GM18526 (cell line): ENCODE data around the gene DOCK6.

ENCODE experiments used
- POLR2A ChIP-seq: IDR thresholded peaks from 3 replicates; pipeline ENCODE4 v1.6.1; 2011; ENCODE audit not compliant: insufficient read length; ENCODE audit errors: extremely low read depth

DOCK6 gene, protein sequence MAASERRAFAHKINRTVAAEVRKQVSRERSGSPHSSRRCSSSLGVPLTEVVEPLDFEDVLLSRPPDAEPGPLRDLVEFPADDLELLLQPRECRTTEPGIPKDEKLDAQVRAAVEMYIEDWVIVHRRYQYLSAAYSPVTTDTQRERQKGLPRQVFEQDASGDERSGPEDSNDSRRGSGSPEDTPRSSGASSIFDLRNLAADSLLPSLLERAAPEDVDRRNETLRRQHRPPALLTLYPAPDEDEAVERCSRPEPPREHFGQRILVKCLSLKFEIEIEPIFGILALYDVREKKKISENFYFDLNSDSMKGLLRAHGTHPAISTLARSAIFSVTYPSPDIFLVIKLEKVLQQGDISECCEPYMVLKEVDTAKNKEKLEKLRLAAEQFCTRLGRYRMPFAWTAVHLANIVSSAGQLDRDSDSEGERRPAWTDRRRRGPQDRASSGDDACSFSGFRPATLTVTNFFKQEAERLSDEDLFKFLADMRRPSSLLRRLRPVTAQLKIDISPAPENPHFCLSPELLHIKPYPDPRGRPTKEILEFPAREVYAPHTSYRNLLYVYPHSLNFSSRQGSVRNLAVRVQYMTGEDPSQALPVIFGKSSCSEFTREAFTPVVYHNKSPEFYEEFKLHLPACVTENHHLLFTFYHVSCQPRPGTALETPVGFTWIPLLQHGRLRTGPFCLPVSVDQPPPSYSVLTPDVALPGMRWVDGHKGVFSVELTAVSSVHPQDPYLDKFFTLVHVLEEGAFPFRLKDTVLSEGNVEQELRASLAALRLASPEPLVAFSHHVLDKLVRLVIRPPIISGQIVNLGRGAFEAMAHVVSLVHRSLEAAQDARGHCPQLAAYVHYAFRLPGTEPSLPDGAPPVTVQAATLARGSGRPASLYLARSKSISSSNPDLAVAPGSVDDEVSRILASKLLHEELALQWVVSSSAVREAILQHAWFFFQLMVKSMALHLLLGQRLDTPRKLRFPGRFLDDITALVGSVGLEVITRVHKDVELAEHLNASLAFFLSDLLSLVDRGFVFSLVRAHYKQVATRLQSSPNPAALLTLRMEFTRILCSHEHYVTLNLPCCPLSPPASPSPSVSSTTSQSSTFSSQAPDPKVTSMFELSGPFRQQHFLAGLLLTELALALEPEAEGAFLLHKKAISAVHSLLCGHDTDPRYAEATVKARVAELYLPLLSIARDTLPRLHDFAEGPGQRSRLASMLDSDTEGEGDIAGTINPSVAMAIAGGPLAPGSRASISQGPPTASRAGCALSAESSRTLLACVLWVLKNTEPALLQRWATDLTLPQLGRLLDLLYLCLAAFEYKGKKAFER (N-terminal part only)

DNA sequence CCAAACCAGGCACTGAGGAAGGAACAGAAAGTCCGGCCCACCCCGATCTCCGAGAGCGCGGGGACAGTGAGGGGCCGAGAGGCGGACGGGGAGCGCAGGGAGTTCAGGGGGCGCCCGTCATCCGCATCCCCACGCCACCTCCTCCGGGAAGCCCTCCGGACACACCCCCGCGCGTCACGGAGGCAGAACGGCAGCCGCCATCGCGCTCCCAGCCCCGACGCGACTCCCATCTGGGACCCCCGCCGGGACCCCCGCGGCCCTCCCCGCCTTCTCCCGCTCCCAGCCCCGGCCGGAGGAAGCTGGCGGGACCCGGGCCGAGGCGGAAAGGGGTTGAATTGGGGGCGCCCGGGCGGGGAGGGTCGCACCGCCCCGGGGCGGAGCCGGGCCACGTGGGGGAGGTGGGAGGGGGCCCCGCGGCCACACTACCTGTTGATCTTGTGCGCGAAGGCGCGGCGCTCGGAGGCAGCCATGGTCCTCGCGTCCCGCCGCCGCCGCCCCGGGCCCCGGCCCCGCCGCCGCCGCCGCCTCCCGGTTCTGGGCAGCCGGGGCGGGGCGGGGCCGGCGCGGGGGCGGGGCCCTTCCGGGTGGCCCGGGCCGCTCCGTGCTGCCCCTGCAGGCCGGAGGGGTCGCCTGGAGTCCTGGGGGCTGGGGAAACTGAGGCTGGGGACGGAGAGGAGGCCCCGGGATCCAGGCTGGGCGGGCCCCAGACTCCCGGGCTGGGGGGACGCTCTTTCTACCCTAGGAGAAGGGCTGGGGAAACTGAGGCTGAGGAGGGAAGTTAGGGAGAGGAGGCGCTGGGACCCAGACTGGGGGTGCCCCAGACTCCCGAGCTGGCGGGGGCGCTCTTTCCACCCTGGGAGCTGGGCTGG lies at the start of gene DOCK6:
TSS of gene DOCK6 (minus strand) at position 554 of the 869 bp plus-strand sequence. CDS start at position 470, 84 bp downstream.
- TF ChIP-seq POLR2A, result no peak

DNA sequence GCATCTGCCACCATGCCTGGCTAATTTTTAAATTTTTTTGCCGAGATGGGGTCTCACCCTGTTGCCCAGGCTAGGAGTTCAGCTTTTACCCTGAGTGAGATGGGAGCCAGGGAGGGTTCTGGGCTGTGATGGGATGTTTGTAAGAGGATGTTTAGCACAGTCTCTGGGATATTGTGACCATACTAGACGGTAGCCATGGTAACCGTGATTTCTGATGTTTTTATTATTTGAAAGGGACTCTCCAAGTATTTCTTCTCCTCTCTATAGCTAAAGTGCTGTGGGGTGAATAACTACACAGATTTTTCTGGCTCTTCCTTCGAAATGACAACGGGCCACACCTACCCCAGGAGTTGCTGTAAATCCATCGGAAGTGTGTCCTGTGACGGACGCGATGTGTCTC lies 44.0 kb upstream of the DOCK6 start:
- no peak for TF ChIP-seq POLR2A

DNA sequence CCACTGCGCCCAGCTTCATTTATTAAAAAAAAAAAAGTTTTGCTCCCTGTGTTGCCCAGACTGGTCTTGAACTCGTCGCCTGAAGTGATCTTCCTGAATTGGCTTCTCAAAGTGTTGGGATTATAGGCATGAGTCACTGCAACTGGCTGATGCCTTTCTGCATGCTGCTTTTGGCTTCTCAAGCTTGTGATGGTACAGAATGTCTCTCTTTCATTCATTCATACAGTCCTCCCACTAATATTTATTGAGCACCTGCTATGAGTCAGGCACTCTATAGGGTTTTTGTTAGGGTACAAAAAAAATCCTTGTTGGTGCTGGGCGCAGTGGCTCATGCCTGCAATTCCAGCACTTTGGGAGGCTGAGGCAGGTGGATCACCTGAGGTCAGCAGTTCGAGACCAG lies 42.6 kb upstream of the DOCK6 start:
- no peak for TF ChIP-seq POLR2A

DNA sequence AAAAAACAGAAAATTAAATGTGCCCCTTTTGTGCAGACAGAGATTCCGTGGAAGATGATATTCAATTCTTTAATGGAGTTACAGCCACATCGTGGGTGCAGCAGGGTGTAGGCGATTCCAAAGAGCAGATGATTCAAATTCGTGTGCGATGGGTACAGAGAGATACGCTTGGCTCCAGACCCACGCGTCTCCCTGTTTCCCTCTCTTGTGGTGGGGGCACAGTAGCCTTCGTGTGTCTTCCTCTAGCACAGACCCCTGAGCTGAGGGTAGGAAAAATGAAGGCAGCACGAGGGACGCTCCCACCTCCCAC lies 38.4 kb upstream of the DOCK6 start:
- no peak for TF ChIP-seq POLR2A

DNA sequence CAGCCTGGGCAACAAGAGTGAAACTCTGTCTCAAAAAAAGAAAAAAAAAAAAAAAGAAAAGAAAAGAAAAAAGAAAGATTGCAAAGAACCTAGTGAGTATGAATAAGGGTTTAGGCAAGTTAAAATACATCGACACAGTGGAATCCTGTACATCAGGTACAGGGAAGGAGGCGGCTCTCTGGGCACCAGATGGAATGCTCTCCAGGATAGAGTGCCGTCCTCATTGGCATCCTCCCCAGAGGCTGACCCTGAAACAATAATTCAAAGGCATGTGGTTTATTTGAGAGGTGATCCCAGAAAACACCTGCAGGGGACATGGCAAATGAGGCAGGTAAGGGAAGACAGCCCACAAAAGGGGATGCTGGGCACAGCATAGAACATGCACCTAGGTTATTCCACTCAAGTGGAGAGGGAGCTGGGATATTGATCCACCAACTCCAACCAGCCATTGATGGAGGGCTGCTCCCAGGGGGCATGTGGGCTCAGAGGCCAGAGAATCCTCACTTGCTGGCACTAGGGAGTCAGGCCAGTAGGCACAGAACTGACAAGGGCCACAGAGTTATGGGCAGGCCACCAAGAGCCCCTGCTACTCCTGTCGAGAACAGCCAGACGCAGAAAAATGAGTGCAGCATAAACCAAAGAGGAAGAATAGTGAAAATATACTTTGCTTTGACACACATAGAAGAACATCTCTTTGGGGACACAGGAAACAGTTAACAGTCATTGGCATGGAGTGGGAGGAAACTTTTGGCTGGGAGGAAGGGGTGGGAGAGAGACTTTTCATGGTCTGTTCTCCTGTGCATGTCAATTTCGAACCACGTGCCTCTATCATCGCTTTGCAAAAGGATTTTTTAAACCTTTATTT lies 37.9 kb upstream of the DOCK6 start:
- no peak for TF ChIP-seq POLR2A

DNA sequence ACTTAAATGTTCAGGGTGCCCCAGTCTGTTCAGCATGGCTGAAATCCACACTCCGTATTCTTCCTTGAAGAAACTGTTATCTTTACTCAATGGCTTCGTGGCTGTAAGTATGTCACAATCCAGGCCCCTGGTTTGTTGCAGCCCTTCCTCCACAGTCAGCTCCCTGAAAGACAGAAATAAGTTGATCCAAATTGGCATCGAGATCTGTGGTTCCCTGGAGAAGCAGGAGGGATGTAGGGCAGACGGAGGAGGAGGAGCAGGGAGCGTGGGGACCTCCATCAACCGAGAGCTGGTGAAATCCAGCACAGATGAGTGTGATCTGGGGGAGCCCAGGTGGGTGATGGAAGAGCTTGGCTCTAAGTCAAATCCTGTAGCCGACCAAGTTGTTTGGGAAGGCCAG lies 33.9 kb upstream of the DOCK6 start:
- TF ChIP-seq POLR2A, result no peak

DNA sequence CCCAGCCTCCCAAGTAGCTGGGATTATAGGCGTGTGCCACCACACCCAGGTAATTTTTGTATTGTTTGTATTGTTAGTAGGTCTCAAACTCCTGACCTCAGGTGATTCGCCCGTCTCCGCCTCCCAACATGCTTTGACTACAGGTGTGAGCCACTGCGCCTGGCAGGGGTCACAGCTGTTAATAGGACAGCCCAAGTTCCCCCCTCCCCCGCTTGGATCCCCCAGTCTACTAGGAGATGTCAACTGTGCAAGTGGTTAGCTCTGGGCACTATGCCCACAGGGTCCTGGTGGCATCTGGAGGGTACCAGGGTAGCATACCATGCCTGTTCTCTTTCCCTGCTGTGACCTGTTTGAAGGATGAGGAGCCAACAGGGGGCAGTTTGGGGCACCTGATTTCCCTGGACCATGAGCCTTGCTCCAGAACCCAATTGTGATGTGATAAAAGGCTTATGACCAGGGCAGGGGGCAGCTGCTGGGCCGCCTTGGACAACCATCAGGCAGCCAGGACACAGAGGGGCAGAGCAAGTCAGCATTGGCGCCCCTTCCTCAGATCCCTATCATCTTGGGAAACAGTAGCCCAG lies 33.4 kb upstream of the DOCK6 start, which contains the start of gene TSPAN16:
TSS of gene TSPAN16 (plus strand) at position 496 of the 581 bp plus-strand sequence. CDS start 138 bp downstream, outside the sequence.
- no peak for TF ChIP-seq POLR2A

DNA sequence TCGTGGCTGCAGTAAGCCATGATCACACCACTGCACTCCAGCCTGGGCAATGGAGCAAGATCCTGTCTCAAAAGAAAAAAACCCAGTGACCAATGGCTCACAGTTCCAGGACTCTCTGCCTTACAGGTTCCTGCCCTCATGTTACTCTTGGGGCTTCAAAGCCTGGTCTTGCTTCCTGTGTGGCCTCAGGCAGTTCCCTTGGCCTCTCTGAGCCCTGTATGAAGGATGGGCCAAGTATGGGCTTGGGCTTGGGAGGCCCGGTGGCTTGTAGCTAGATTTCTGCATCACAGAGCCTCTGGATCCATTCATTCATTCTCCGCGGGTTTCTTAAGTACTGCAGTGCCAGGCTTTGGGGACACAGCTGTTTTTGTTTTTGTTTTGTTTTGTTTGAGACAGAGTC lies 32.9 kb upstream of the DOCK6 start:
- no peak for TF ChIP-seq POLR2A

DNA sequence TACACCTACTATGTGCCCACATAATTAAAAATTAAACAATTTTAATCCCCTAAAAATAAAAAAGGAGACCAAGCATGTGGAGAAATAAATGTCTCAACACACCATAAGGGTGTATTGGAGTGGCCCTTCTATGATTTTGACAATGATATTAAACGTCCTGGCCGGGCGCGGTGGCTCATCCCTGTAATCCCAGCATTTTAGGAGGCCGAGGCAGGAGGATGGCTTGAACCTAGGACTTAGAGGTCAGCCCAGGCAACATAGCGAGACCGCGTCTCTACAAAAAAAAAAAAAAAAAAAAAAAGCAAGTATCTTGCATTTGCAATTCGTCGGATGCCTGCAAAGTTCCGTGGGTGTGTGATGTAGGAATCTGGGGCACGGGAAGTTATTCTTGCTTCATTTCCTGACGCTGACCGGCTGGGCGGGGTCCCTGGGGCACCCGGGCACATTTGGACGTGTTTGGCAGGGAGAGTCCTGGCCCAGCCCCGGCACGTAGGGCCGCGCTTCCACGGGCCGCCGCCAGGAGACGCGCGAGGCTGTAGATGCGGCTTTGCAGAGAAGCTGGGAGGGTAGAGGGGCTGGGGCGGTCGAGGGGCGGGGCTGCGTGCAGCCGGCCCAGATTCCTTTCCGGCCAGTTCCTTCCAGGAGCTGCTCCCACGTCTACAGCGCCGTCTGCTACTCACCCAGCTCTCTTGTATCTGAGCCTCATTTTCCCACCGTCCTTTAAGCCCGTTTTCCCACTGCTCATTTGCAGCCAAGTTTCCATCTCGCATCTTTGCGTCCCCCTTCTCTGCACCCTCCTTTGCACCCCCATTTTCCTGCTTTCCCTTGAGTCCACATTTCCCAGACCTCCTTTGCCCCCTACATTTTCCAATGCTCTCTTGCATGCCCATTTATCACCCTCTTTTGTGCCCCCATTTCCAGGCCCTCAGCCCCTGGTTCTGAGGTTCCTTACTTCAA lies 31.4 kb upstream of the DOCK6 start:
- no peak for TF ChIP-seq POLR2A

DNA sequence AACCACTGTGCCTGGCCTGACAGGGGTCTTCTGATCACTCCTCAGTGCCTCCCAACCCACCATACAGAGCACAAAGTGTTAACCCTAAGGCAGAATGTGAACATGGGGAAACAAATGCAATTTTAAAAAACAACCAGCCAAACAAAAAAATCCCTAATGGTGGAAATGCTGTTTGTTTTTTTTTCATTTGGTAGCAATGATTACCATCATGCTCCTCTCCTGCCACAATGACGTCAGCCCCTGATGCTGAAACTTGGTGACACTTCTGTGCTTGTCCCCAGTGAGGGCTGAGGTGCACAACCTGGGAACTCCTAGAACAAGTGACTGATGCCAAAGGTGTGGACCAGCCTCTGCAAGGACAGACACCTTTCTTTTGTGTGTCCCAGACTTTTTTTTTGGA lies 29.7 kb upstream of the DOCK6 start:
- no peak for TF ChIP-seq POLR2A

DNA sequence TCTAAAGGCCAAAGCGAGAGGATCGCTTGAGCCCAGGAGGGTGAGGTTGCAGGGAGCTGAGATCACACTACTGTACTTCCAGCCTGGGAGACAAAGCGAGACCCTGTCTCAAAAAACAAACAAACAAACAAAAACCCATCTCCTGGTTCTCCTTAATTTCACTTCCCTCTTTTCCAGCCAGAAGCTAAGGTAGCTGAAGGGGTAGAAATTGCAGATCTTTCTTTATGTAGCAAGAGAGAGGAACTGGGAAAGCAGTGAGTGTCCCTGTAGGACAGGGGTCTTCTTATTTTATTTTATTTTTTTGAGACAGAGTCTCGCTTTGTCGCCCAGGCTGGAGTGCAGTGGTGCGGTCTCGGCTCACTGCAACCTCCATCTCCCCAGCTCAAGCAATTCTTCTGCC lies 29.1 kb upstream of the DOCK6 start:
- TF ChIP-seq POLR2A, result no peak

DNA sequence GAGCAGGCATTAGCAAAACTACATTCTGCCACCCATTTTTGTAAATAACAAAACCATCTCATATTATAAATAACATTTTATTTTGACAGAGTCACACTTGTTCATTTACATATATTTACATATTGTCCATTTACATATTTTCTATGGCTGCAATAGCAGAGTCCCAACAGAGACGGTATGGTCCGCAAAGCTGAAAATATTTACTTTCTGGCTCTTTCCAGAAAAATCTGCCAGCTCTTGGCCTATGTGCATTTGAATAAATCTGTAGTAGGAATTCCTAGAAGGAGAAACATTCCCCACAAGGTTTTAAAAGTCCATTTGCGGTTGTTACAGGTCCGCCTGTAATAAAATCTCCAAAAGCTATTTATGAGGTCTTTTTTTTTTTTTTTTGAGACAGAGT lies 27.9 kb upstream of the DOCK6 start:
- no peak for TF ChIP-seq POLR2A
